Stimulated activated CD4-positive, alpha-beta T cell treated with anti-CD3 and anti-CD28 coated beads, Interleukin-4, amount 100 ng/mL, for 24 hours (primary cell): ENCODE results near the gene P3H1.
"Not testable (repeated sequence)": the region's sequence is repeated elsewhere in the genome, so short reads cannot be mapped to it uniquely, and the experiment has no call there.

ENCODE experiments used
- DNase-seq: peaks from one replicate; pipeline ENCODE4 v3.0.0-alpha.2; 2020

P3H1 gene, protein sequence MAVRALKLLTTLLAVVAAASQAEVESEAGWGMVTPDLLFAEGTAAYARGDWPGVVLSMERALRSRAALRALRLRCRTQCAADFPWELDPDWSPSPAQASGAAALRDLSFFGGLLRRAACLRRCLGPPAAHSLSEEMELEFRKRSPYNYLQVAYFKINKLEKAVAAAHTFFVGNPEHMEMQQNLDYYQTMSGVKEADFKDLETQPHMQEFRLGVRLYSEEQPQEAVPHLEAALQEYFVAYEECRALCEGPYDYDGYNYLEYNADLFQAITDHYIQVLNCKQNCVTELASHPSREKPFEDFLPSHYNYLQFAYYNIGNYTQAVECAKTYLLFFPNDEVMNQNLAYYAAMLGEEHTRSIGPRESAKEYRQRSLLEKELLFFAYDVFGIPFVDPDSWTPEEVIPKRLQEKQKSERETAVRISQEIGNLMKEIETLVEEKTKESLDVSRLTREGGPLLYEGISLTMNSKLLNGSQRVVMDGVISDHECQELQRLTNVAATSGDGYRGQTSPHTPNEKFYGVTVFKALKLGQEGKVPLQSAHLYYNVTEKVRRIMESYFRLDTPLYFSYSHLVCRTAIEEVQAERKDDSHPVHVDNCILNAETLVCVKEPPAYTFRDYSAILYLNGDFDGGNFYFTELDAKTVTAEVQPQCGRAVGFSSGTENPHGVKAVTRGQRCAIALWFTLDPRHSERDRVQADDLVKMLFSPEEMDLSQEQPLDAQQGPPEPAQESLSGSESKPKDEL

DNA sequence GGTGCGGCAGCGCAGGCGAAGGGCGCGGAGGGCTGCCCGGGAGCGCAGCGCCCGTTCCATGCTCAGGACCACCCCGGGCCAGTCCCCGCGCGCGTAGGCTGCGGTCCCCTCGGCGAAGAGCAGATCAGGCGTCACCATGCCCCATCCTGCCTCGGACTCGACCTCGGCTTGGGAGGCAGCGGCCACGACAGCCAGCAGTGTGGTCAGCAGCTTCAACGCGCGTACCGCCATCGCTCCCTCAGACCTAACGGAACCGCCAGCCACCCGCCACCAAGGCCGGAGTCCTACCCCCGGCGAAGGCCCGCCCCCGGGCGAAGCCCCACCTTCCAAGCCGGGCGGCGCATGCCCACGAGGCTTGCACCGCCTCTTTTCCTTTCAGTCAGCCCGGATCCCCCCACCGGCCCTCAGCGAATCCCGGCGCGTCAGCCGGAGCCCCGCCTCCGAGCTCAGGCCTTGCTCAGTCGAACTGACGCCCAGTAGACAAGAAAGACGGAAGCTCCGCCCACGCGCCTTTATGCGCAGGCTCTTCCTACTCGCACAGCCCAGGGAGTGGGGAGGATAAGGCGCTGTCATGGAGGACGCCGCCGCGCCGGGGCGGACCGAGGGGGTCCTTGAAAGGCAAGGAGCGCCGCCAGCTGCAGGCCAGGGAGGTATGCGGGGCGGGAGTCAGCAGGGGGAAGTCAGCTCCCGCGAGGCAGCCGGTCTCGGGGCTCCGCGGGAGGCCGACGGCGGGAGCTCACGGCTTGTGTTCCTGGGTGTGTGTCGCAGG, at the start of gene P3H1, which contains the start of gene C1orf50:
Gene P3H1, minus strand, starts transcription at position 288 of the 769 bp plus-strand sequence. Its CDS starts 57 bp downstream, at position 231.
Gene C1orf50, plus strand, starts transcription at position 509 of the 769 bp plus-strand sequence. Its CDS starts 63 bp downstream, at position 572.
- DNase-seq = peak; percentile 100

DNA sequence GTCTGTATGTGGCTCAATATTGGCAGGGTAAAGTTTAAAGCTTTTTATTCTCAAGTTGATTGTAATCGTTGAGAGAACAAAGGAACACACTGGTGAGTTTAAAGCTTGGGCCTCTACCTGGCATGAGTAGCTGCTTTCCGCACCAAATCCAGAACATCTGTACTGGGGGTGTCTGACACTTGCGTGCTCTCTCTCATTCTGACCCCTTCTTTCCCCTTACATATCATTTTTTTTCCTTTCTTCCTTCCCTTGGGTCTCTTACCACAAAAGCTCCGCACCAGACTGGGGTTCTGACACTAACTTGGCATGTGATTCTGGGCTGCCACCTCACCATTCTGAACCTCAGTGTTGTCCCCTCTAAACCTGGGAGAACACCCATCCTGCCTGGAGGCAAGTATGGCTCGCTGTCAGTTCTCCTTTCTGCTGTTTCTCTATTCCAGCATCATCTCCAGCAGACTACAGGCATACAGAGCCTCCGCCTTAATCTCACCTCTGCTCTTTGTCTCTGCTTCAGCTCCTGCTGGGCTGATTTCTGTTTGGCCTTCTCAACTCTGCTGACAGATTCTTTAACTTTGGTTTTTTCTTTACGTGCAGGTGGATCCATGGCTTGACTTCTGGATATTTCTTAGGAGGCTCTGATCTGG, 49.2 kb upstream of the P3H1 start:
- peak; percentile 6 for DNase-seq

DNA sequence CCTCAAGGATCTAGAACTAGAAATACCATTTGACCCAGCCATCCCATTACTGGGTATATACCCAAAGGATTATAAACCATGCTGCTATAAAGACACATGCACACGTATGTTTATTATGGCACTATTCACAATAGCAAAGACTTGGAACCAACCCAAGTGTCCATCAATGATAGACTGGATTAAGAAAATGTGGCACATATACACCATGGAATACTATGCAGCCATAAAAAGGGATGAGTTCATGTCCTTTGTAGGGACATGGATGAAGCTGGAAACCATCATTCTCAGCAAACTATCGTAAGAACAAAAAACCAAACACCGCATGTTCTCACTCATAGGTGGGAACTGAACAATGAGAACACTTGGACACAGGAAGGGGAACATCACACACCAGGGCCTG, 48.0 kb upstream of the P3H1 start:
- DNase-seq = not testable (repeated sequence)

DNA sequence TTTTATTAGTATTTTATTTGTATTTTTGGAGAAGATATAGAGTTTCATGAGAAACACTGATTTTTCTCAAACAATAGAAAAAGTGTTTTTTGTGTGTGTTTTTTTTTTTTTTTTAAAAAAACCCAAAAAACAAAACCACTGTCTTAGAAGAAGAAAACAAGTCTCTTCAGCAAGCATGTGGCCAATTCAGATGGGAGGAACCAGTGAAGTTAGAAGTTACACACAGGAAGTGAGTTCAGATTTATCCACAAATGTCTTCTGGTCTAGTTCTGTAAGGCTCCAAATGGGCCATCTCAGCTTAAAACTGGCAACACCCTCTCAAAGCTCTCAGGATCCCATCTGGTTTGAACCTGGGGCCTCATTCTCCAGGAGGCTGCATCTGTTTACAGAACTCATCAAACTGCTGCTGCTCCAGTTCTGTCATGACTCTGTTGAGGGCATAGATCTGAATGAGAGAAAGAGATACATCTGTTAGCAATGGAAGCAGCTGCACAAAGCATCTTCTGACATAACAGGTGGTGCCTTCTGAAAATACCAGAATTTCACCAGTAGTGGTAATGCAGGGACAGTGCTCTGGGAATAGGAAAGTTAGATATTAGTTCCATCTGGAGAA, 40.3 kb upstream of the P3H1 start:
- no peak for DNase-seq

DNA sequence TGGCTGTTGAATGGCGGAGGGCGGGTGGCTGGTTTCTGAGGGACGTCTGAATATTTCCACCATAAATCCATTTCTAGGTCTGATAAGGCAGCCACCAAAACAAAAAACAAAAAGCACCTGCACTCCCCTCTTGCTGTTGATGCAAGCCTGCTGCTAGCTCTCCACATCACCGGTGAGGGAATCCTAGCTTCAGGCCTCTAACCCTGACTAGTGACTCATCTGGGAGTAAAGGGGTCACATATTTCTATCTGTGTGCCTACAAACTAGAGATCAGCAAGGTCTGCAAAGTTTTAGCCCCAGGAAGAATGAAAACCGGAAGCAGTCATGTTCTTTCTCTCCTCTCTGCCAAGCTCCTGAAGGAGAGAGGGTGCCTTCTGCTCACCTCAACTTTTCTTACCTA, 39.8 kb upstream of the P3H1 start:
- DNase-seq = no peak

DNA sequence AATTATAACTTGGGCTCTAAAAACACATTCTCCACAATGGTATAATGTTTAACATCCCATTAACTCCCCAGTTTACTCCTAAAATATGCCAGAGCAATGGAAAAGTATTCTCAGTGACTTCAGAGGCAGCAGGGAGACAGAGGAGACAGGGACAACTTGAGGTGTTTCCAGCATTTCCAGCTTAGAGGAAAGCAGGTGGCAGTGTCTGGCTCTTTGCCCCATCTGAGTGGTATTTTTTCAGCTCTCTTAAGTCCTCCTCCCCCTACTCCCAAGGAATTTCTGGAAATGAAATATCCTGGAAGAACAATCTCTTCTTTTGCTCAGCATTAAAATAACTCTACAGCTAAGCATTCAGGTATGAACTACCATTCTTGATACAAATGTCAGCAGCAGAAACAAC, 39.3 kb upstream of the P3H1 start:
- no peak for DNase-seq

DNA sequence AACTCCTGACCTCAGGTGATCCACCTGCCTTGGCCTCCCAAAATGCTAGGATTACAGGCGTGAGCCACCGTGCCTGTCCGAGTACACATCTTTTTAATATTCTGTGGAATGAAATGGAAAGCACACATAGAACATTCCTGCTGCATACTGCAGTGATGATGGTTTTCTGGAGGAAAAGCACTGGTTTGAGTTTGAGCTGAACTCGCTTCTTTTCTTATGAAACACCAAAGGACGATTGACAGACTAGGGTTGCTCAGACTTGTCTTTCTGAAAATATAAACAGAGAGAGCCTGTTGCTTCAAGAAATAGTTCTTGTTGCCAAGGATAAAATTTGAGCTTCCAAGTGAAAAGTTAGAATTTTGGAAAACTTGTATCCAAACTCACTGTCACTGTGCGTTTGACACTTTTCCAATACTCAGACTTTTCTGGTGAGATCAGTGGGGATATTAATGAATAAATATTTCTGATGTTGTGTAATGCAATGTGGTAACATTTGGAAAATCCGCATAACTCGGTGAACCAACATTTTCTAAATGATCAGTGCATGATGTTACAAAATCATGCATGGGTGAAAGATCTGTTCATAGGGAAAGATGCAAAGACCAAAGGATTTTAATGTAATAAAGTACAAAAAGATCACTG, 35.1 kb upstream of the P3H1 start:
- DNase-seq = no peak

DNA sequence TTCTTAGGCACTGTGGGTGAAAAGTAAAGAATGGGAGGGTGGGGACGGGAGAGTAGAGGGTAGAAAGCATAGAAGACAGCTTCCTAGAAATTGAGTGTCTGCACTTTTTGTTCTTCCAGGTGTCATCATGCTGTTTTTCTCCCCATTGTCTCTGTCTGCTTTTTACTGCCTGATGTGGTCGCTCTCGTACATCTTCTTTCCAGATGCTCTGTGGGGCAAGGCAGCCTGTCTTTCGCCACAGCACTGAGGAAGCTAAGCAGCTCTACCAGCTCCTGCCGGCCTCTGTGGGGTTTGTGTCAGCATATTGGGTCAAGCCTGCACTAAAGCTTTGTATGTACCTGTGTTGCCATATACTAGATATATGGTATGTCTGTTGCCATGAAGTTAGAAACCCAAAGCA, 31.2 kb upstream of the P3H1 start:
- no peak for DNase-seq

DNA sequence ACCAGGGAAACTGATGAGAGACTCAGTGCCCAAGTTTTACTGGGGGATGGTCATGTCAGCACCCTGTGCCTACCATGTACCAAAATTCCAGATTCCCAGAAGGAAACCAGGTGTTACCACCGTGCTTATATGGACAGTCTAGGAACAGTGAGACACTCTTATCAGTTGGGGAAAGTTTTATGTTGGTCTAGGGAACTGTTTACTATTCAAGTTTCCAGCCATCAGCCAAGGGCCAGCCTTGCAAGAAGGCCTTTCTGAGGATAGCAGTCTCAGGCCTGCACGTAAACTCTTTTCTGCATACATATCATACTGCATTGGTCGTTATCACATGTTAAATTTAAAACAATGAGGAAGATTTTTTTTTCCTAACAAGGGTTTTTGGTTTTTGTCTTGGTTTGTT, 30.6 kb upstream of the P3H1 start:
- DNase-seq = no peak

DNA sequence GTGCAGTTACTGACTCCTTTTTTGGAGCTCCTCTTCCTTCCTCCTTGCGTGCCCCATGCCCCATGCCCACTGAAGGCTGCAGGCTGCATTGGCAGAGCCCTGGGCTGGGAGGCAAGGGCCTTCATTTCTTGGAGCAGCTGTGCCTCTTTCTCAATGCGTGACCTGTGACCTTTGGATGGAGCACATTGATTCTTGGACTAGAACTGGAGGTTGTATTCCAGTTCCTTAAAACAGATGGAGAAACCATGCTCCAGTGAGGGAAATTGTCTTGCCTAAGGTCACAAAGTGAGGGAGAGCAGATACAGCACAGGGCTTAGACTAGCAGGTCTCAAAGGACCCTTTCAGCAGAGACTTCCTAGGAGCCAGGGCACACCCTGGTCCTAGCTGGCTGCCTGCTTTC, 27.0 kb upstream of the P3H1 start:
- DNase-seq = no peak

DNA sequence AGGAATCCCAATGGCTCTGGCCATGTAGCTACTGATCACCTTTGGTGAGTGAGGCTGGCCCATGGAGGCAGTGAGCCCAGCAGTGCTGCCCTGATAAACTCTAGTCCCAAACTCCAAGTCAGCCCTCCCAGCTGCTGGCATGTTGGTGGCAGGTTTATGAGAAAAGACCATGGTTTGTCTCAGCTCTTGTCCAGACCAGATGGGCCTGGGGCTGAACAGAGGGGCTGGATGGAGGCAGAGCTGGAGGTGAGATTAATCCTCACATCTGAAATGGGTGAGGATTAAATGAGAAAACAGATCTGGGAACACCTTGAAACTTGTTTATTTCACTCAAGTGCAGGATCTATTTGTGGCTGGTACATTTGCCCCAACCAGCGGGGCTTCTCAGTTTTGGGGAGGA, 21.2 kb upstream of the P3H1 start:
- no peak for DNase-seq

DNA sequence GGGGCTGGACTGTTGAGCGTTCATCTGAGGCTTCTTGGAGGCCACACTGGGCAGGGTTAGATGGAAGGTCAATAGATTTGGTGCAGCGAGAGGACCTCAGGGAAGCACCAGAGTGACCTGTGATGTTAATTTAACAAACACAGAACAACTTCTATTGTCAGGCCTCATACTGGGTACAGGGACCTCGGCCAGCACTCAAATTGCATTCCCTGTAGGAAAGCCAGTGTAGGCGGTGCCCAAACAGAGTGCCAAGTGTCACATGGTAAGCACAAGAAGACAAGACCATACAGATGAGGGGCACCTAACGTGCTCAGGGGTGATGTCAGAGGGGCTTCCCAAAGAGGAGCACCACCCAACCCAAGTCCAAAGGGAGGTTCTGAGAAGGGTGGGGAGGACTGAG, 19.3 kb upstream of the P3H1 start:
- no peak for DNase-seq

DNA sequence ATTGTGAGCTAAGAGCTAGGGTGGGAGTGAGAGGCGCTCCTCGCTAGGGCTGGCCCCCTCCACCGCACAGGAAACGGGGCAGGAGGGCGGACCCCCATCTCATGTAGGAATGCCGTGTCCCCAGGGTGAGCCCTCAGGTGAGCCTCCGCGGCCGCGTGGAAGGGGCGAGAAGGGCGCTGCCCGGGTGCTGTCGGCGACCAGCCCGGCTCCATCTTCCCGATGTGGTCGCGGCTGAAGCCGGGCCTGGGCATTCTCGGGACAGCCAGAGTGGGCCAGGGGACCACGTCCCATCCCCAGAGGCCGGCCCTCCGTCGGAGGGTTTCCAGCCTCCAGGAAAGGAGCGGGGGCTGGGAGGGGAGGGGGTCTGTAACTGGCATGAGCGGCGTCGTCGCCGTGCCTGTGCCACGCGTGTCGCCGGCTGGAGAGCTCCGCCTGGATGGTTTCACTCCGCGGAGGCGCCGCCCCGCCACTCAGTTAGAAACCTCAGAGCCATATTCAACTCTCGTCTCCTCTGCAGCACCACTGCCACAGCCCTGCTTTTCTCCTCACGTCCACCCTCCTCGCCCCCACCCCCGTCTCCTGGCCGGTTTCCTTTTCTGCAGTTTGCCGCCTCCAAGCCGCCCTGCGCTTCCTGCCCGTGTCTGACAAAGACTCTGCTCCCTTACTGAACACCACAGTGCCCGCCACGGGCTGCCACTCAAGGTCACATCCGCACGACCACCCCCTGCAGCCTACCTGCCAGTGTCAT, 18.3 kb upstream of the P3H1 start, which contains the start of gene TMEM269:
Gene TMEM269, plus strand, starts transcription at position 46 of the 748 bp plus-strand sequence. CDS start 4,903 bp downstream, outside the sequence.
- DNase-seq = peak; percentile 31

DNA sequence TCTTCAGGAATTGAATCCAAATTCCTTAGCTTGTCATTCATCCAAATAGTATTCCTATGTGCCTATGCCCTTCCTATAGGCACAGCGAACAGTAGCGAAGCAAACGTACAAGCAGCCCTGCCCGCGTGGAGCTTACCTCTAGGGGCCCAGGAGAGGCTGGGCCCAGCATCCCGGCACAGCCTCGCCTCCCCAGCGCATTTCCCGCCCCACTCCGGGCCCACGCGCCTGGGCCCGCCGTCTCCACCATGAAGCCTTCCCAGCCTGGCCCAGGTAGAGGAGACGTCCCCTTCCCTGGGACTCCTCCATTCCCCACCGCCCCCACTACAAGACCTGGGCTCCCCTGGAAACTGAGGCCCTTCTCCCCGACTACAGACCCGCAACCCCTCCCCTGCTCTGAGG, 17.7 kb upstream of the P3H1 start:
- DNase-seq = no peak

DNA sequence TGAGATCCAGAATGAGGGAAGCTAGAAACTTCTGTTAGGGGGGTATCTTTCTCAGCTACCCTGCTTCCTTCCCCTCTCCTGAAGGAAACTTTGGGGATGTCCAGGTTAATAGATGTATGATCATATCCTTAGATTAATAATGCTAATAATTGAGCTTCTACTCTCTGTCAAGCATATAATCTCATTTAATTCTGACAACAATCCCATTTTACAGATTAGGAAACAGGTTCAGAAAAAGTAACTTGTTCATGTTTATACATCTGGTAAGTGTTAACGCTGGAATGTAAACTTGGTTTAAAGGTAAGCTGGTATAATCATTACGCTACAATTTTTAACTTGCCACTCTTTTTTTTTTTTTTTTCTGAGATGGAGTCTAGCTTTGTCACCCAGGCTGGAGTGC, 16.3 kb upstream of the P3H1 start:
- no peak for DNase-seq

DNA sequence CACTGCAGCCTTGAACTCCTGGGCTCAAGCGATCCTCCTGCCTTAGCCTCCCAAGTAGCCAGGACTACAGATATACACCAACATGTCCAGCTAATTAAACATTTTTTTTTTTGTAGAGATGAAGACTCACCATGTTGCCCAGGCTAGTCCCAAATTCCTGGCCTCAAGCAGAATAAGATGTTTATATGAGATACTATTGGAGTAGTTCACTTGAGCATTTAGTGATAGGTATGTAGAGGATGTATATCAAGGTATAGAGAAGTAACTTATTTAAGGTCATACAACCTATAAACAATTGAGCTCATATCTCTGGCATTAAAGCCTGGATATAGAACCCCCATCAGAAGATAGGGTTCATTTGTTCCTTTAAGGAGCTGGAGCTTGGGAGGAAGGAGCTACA, 13.3 kb upstream of the P3H1 start:
- DNase-seq = no peak

DNA sequence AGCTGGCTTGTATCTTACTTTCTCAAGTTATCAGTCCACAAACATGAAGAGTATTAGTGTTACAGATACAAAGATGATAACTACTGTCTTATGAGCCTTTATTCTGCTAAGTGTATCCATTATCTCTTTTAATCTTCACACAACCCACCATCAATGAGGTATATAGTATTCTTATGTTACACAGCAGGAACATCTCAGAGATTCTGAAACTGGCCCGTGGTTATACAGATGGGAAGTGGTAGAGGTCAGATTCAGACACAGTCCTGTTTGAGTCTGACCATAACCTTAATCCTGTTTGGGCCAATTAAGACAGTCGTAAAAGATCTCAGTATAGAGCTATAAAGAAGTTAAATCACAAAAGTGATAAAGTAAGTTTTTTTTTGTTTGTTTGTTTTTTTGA, 12.9 kb upstream of the P3H1 start:
- no peak for DNase-seq

DNA sequence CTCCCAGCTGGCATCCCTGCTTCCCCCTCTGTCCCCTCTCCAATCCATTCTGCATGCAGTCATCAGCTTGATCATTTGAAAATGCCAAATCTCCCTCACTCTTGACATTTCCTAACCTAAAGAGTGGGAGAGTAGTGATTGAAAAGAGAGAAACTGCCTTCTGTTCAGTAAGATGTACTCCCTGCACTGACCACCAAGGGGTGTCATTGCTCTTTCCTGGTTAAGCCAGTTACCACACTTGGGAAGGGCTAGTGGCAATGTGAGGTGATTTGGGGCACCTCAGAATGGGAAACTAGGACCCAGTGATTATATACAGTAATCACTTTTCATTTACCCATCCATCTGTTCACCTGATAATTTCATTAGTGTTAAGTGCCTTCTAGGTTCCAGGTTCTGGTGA, 11.0 kb upstream of the P3H1 start:
- DNase-seq = peak; percentile 33

DNA sequence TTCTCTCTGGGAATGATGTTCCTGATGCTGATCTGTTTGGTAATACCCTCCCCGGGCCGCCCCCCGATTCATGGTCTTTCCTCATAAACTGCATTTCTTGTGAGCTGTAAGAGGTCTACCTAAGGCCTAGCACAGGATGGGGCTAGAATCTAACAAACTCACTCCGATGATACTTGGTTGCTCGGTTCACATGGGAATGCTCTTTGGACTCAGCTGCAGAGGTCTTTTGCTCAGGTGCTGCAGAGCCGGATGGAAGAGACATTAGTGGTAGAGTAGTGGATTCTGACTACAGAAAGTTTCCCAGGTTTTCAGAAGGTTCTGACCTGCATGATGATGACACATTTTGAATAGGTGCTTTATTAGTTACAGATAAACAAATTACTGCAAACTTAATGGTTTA, 9.7 kb upstream of the P3H1 start:
- no peak for DNase-seq

DNA sequence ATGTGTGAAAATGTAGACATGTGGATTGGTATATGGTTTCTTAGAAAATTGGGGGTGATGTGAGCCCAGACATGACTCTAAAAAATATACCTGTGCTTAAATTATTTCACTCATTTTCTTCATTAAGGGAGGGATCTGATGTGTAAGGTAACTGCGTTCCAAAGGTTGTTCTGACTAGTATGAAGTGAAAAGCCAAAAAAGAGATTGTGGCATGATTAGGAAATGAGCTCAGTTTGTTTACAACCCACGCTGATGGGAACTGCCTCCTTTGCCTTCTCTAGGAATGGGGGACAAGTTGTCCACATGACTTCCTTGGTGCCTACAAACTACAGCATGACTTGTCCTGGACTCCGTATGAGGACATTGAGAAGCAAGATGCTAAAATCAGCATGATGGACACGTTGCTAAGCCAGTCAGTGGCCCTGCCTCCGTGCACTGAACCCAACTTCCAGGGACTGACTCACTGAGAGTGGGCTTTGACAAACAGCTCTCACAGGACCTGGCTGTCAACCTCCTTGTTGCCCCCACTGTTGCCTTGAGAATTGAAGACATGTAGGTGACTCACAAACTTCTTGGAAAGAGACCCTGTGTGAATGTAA, 8.2 kb upstream of the P3H1 start:
- no peak for DNase-seq

DNA sequence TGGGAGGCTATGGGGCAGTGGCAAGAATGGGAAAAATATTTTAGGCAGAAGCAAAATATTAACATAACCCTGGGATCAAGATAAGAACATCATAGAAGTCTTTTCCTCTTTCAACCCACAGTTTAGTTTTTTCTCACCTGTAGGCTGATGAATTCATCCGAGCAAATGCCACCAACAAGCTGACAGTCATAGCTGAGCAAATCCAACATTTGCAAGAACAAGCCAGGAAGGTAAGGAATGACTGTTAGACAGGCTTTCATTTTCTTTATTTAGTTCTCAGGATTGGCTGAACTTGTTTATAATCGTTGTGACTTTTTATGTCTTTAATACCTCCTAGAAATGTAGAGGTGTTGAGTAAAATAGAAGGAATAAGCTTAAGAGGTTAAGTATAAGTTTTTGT, 6.6 kb upstream of the P3H1 start:
- DNase-seq = no peak
